ENCODE measurements around the gene NUDT16L1.

NUDT16L1 gene

DNA sequence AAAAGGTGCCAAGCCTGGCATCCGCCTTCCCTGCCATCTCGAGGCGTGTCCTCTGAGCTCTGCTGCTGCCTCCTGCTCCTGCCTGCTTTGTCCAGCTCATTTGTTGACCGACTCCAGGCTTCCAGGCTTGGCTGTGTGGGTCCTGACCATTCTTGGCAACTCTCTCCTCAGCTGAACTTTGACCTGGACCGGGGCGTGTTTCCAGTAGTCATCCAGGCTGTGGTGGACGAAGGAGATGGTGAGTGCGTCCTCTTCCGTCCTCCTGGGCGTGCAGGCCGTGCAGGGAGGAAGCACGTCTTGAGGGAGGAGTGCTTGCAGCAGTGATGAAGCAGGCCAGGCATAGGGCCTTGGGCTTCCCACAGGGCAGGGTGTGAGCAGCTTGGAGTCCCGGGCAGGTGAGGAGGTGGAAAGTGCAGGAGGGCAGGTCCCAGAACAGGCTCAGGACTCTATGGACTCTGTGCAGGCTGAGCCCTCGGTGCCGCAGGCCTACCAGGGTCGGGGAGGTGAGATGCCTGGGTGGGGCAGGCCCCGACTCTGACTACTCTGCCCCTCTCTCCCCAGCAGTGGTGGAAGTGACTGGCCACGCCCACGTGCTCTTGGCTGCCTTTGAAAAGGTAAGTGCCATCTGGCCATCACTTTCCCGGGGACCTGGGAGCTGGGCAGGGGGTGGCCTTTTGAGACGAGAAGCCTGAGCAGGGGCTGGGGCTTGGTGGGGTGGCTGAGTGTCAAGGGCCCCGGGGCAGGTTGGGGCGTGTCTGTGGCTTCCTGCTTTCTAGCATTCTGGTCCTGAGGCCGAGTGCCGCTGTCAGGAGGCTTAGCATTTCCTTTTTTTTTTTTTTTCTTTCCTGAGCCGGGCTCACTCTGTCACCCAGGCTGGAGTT, 28.6 kb upstream of the NUDT16L1 start:
- peak; percentile 80 for DNase-seq

DNA sequence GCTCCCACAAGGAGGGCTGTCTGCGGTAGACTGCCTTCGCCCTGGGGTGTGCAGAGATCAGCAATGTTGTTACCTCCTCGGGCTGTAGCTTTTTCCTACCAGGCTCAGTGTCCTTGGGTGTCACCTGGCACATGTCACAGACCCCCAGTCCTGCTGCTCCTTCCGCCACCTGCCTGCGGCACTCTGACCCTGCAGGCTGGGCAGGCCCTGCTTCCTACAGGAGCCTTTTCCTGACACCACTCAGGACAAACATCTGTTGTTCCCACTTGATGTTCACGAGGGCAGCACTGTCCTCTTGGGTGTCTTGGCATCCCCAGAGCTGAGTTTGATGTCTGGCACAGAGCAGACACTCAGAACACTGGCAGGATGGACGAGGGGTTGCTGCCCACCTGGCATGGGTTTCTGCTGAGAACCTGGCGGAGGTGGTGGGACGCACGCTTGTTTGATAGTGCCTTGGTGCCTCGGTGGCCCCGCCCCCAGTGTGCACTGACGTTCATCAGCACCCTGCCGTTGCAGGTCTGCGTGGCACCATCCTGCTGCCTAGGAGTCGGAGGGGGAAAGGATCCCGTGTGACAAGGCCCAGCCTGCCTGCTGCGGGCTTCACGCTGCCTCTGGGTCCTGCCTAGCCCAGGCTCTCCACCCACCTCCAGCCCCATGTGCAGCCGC, 26.7 kb upstream of the NUDT16L1 start:
- DNase-seq, result no peak

DNA sequence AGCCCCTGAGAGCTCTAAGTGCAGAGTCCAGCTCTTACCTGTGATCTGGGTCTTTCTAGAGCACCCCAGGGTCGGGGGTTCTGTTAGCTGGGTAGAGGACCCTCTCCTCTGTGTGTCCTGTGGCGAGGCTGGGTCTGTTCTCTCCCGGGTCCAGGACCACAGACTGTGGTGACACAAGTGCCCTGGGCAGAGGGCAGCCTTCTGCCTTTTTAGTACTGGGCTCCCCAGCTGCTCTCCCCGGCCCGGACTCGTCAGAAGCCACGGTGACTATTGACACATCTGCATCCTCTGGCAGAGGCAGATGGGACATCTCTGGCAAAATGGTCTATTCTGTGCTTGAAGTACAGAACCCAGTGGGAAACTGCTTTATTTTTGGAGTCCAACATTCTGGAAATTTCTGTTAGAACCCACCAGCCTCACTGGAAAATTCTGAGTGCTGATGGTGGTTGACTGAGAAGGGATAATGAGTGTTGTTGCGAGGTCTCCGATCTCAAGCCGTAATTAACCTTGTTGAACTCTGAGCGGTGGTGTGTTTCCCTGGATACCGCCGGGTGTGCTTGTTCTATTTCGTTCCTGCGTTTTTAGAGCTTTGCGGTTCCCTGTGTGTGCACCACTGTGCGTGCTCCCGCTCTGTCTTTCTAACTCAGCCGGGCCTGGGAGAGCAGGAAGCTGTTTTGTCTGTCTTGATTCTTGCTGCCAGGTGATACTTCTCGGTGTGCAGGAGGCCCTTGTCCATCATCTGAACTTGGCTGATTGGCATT, 26.0 kb upstream of the NUDT16L1 start:
- no peak for DNase-seq

DNA sequence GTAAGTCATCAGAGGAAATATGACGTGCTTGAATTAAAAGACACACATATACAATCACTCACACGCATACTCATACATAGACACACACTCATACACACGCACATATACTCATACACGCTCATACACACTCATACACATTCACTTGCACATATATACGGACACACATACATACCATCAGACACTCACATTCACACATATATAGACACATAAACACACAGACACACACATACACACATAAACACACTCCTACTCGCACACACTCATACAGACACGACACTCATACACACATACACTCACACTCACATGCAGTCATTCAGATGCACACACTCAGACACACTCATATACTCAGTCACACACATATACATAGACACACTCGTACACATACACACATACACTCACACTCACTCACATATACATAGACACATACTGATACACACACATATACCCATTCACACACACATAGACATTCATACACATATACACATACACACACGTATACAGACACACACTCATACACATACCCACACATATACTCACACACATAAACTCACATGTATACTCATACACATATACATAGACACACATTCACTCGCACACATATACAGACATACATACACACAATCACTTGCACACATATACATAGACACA, 24.9 kb upstream of the NUDT16L1 start:
- no peak for DNase-seq

DNA sequence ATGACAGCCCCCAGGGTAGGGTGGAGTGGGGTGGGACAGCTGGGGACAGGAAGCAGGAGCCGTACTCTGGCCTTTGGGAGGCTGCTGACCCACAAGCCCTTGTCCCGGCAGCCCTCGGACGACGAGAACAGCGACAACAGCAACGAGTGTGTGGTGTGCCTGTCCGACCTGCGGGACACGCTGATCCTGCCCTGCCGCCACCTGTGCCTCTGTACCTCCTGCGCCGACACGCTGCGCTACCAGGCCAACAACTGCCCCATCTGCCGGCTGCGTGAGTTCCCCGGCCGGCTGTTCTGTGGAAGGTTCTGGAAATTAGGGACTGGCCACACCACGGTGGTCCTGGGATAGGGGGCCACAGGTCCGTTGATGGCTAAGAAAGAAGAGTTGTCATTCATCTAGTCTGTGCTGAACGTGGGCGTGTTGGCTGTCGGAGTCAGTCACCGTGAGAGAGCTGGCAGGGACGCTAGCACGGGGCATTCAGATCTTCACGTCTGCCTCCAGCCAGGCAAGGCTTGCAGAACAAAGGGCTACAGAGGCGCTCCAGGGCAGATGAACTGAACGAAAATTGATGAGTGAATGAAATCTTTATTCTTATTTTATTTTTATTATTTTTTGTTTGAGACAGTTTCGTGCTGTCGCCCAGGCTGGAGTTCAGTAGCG, 19.8 kb upstream of the NUDT16L1 start:
- no peak for DNase-seq

DNA sequence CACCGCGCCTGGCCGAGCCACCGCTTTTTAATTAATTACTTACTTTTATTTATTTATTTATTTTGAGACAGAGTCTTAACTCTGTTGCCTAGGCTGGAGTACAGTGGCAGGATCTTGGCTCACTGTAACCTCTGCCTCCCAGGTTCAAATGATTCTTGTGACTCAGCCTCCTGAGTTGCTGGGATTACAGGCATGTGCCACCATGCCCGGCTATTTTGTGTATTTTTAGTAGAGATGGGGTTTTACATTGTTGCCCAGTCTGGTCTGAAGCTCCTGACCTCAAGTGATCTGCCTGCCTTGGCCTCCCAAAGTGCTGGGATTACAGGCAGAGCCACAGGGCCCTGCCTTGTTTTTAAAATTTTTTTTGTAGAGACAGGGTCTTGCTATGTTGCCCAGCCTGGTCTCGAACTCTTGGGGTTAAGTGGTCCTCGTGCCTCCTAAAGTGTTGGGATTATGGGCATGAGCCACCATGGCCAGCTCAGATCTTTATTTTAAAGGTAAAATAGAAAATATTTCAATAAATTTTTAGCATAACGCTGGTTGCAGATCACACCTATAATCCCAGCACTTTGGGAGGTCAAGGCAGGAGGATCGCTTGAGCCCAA, 18.3 kb upstream of the NUDT16L1 start:
- no peak for DNase-seq

DNA sequence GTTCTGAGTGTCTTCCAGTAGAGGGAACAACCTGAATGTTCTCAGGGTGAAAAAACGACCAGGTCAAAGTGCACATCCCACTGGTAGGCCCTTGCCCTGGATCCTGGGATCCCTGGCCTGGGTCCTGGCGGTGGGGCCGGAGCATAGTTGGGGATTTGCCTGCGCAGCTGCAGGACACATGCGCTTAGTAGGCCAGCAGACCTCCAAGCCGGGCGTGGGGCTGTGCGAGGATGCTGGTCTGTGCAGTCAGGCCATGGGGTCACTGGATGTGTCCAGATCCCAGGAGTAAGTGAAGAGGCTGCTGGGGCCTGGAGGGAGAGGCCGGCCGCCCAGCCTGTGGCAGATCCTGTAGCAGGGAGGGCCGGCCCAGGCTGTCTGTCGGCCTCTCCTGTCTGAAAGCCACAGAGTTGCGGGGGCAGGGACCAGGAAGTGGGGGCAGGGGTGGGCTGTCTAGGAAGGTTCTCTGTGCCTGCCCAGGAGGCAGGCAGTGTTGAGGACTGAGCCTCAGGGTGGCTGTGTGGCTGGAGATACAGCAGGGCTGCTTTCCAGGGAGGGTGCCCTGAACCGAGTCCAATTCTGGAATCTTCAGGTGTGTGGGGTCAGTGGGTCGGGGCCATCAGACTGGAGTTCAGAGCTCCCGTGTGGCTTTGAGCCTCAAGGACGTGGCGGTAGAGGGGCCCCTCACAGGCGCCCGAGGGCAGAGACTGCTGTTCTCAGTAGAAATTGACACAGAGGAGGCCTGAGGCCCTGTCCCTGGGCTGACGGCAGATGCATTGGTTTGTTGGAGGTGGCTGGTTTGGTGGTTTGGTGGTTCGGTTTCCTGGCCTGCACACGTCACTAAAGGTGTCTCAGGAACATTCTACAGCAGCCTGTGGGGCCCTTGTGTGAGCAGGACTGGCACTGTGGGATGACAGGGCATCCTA, 17.2 kb upstream of the NUDT16L1 start:
- DNase-seq, result peak; percentile 79

DNA sequence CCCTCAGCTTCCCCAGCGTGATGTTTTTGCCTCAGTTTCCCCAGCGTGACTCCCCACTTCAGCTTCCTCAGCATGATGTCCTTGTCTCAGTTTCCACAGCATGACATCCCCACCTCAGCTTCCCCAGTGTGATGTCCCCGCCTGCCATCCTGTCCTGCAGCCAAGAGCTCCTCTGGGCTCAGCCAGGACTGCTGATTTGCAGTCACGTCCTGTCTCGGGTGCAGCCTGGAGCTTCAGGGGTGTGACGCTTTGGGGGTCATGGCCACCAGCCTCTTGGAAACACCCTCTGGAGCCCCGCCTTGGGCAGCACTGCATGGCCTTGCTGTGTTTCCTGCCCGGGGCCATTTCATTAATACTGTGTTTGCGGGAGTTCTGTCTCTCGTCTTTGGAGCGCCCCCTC, 16.5 kb upstream of the NUDT16L1 start:
- no peak for DNase-seq

DNA sequence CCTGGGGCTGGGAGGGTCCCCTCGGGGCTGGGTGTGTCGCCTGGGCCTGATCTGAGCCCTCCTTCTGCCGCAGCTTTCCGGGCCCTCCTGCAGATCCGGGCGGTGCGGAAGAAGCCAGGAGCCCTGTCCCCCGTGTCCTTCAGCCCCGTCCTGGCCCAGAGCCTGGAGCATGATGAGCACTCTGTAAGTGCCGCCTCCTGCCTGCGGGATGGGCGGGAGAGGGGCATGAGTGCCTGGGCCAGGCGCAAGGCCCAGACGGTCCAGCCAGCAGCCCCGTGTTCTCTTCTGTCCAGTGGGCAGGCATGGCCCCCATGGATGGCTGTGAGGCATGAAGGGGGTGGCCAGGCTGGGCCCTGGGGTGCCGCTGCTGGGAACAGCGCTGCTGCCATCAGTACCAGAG, 16.0 kb upstream of the NUDT16L1 start:
- no peak for DNase-seq

DNA sequence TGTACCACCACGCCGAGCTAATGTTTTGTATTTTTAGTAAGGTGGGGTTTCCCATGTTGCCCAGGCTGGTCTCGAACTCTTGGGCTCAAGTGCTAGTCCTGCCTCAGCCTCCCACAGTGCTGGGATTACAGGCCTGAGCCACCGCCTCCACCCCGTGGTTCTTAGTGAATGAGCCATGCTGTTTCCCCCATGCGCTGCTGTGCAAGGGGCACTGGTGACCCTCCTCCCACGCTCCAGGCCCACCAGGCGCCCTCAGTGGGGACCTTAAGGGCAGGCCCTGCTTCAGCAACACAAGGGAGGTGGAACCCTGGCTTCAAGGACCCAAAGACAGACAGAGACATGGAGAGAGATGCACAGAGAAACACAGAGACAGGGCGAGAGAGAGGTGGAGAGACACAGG, 15.4 kb upstream of the NUDT16L1 start:
- no peak for DNase-seq

DNA sequence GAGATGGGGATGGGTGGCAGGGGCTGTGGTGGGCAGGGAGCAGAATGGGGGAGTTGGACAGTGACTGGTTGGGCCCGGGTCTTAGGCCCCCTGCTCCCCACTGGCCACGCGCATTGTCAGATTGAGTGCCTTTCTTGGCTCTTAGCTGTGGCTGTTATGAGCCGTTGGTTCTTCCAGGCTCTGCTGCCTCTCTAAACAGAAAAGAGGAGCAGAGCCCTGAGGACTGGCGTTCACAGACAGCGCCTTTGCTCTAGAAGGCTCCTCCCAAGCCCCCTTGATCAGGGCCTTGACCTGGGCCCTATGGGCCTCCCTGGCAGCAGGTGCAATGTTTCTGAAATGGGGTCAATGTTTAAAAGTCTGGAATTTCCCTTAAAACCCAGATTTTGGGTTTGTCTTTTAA, 14.8 kb upstream of the NUDT16L1 start:
- no peak for DNase-seq

DNA sequence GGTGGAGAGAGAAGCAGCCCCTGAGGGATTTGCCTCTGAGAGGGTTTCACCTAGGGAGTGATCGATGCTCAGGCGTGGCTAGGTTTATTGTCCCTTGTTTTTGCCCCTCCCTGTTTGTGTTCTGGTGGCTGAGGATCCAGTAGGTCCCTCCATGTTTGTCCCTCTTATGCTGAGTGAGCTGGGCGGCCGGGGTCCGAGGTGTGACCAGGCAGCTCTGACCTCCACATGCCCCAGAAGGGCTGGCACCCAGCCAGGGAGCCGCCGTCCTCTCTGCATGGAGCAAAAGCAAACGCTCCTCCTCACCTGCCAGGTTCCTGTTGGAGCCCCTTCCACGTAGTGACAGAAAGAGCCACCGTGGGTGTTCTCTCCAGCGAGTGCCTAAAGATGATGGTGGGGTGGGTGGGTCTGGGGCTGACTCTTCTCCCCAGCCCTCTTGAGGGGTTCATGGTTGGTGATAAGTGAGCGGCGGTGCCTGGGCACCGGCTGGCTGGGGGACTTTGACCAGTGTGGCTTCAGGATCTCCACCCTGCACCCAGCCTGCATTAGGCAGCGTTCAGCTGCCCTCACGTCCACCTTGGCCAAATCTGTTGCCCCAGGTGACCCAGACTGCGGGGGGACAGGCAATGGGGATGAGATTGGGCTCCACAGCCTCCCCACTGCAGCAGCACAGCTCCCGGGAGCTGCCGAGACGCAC, 14.1 kb upstream of the NUDT16L1 start:
- DNase-seq, result no peak

DNA sequence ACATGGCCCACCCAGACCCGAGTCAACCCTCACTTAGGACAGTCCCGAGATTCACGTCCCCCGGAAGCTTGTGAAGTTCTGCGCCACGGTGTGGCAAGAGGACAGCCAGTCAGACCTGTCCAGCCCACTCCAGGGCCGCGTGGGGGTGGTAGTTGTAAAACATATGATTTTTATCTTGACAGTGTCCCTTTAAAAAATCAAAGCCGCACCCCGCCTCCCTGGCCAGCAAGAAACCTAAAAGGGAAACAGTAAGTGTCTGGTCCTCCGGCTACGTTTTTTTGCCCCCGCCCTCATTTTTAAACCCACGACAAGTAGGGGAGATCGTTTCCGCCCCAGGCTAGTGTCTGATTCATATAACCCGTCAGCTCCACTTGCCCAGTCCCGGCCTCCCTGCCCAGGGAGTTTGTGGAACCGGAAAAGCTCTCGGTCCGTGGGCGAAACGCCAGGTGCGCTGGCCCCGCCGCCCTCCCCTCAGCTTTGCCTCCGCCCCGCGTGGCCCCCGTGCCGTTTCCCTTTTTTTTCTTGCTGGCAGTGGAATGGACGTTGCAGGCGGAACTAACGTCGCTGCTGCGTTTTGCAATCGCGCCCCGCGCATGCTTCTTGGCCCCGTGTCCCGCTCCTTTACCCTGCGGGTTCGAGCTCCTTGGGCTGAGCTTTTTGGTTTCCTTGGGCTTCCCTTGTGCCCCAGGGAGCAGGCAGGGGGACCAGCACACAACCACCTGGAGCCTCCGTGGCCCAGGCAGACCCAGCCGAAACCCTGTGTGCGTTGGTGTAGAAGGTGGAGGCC, 13.3 kb upstream of the NUDT16L1 start:
- DNase-seq, result no peak

DNA sequence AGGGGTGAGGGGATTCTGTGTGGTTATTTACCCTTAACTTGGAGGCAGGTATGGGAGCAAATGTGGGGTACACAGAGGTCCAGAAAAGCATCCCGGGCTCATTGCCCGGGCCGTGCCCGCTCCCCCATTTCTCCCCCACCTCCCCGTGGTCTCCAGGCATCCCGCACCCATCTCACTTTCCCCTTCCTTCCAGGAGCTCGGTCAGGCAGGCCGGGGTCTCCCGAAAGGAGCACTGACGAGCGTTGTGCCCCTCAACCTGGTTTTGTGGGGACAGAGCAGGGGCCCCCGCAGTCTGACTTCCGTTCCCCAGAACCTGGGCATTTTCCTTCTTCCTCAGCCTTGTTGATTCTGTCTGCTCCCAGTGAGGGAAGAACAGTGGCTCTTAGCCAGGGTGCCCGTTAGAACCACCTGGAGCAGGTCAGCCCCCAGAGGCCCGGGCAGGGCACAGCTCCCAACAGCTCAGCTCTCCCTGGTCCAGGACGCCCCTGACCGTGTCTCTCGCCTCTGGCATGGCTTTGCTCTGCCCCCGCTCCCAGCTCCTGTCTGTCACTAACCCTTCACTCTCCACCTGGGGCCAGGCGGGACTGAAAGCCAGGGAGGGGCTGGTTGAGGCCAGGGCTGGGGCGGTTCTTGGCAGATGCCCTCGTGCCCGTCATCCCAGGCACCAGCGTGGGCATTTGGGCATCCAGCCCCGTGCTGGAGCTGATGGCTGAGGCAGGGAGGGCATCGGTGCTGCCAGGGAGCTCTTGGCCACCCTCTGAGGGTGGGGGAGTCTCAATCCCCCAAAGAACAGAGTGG, 12.5 kb upstream of the NUDT16L1 start:
- DNase-seq, result no peak

DNA sequence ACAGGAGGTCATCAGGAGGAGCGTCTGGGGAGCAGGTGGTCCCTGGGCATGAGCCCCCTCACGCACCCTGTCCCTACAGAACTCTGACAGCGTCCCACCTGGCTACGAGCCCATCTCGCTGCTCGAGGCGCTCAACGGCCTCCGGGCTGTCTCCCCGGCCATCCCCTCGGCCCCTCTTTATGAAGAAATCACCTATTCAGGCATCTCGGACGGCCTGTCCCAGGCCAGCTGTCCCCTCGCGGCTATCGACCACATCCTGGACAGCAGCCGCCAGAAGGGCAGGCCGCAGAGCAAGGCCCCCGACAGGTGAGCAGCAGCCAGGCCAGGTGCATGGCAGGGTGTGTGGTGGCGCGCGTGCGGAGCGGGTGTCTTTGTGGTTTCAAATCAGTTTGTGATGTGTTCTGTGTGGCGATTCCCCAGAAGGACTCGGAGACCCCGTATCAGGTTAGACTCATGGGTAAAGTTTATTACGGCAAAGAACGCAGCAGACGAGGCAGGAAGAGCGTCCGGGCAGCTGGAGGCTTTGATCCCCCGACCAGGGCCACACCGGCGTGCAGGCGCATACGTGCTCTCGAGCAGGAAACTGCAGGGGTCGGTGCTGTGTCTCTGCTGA, 11.8 kb upstream of the NUDT16L1 start:
- no peak for DNase-seq

DNA sequence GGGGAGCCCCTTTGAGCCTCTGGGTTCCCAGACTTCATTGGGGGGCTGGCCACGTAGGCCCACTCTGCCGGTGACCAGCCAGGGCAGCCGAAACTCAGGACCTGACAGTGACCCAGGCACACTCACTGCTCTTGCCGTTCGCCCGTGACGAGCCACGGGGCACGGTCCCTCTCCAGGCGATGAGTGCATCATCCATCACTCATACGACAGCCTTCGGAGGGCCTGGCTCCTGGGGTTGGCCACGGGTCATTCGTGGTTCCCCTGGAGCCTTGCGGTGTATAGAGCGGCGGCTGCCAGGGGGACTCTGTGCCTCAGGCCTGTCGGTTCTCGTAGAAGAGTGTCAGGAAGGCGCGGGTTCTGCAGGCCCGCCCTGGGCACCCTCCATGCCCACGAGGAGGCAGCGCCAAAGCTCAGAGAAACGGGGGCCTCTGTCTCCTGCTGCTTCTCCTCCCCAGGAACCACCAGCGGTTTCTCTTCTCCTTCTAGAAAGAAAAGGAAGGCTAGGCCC, 11.2 kb upstream of the NUDT16L1 start:
- DNase-seq, result no peak

DNA sequence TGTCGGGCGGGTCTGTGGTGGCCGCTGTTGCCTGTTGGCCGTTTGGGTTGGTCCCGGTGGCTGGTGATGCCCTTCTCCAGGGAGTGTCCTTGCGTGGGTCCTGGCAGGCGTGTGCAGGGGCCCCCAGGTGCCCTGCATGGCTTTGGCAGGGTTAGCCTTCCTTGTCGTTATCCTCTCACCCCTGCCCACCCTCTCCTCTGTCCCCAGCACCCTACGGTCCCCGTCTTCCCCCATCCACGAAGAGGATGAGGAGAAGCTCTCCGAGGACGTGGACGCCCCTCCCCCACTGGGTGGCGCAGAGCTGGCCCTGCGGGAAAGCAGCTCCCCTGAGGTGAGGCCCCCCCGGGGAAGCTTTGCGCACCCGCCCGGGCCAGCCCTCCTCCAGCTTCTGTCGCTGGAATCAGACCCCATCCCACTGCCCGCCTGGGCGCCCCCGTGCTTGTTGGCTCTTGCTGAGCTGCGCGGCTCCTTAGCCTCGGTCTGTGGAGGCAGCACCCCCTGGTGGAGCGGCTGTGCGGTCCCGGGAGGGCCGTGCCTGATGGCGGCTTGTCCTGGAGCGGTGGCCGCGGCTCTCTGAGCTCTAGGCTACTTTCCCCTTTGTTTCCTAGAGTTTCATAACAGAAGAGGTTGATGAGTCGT, 10.6 kb upstream of the NUDT16L1 start:
- DNase-seq, result peak; percentile 44
